PFSK-1 (cell line): ENCODE data around the gene TMEM11.

Source experiments
- FOXP2 ChIP-seq: optimal IDR thresholded peaks from 2 replicates; pipeline ENCODE3; 2011; ENCODE audit warnings: borderline replicate concordance, control low read depth, inconsistent platforms; ENCODE audit not compliant: insufficient read depth; ENCODE audit errors: extremely low read length, extremely low read depth
- POLR2AphosphoS5 ChIP-seq: IDR thresholded peaks from 2 replicates; pipeline ENCODE4 v1.6.1; 2012; ENCODE audit warnings: low read depth, mild to moderate bottlenecking, control low read depth, low read length, moderate library complexity
- SIN3A ChIP-seq: IDR thresholded peaks from 2 replicates; pipeline ENCODE4 v1.6.1; 2012; ENCODE audit warnings: mild to moderate bottlenecking, low read length, moderate library complexity, borderline replicate concordance; ENCODE audit not compliant: insufficient read depth
- TAF1 ChIP-seq: IDR thresholded peaks from 2 replicates; pipeline ENCODE4 v1.6.1; 2012; ENCODE audit warnings: low read length, control low read depth, borderline replicate concordance; ENCODE audit not compliant: insufficient read depth
- TF ChIP-seq, protein P1 (sequence below), 2 experiments: IDR thresholded peaks; 2 replicates each; pipeline versions ENCODE4 v1.6.1 to v1.8.0; 2011 to 2012; ENCODE audit warnings: low read depth in 2 of 2, low read length in 2 of 2, control low read depth in 1 of 2, inconsistent platforms in 1 of 2, mild to moderate bottlenecking in 1 of 2, moderate library complexity in 1 of 2; ENCODE audit not compliant: insufficient read depth in 1 of 2

Gene TMEM11

DNA sequence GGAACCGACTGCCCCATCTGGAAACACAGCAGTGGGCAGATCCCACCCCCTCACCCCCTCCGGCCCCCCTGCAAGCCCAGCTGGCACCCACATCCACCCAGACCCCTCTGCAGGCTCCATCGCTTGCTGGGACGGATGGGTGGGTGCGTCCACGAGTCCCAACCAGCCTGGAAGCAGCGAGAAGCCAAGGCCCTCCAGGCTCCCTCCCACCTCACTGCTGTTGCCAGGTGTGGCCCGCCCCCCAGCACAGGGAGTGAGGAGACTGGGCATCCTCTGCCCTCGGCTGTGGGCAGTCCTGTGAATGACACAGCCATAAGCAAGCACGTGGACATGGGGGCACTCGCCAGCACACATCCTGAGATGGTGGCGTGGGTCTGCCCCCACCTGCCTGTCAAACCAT is 11.4 kb downstream of the TMEM11 start:
- TF ChIP-seq, protein P1, sequence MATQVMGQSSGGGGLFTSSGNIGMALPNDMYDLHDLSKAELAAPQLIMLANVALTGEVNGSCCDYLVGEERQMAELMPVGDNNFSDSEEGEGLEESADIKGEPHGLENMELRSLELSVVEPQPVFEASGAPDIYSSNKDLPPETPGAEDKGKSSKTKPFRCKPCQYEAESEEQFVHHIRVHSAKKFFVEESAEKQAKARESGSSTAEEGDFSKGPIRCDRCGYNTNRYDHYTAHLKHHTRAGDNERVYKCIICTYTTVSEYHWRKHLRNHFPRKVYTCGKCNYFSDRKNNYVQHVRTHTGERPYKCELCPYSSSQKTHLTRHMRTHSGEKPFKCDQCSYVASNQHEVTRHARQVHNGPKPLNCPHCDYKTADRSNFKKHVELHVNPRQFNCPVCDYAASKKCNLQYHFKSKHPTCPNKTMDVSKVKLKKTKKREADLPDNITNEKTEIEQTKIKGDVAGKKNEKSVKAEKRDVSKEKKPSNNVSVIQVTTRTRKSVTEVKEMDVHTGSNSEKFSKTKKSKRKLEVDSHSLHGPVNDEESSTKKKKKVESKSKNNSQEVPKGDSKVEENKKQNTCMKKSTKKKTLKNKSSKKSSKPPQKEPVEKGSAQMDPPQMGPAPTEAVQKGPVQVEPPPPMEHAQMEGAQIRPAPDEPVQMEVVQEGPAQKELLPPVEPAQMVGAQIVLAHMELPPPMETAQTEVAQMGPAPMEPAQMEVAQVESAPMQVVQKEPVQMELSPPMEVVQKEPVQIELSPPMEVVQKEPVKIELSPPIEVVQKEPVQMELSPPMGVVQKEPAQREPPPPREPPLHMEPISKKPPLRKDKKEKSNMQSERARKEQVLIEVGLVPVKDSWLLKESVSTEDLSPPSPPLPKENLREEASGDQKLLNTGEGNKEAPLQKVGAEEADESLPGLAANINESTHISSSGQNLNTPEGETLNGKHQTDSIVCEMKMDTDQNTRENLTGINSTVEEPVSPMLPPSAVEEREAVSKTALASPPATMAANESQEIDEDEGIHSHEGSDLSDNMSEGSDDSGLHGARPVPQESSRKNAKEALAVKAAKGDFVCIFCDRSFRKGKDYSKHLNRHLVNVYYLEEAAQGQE (IDR thresholded peaks at IDR 0.05; ENCODE audit: insufficient read depth in 1 of 2, low read depth in 2 of 2, low read length in 2 of 2), result no peak
- no peak for TF ChIP-seq POLR2AphosphoS5
- TF ChIP-seq TAF1, result no peak
- TF ChIP-seq FOXP2, result no peak
- no peak for TF ChIP-seq SIN3A

DNA sequence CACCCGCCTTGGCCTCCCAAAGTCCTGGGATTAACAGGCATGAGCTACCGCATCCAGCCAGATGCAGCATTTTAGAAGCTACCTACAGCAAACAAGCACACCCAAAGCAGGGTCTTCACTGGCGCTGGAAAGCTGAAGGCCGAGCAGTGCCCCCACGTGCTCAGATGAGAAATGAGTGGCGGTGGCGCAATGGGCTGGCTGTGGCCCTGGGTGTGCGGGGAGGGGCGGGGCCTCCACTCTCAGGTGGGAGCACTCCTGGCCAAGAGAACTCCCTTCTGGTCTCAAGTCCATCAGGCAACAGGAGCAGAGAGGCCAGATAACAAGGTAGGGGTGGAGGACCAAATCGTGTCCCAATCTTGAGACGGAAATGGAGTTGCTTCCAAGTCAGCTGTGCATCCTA is 12.1 kb downstream of the TMEM11 start:
- no peak for TF ChIP-seq FOXP2

DNA sequence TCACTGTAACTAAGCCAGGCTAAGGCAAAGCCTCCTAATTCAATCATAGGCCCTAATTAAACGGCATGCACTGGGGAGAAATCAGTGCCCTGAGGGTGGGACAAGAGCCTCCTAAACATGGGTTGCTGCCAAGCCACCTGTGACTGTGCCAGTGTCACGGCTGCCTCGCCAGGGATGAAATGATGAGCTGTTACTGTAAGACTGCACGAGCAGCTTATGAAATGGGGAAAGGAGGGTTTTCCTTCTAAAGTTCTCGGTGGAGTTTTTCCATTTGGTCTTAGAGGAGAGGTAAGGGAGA is 12.7 kb downstream of the TMEM11 start:
- TF ChIP-seq, protein P1 (IDR thresholded peaks at IDR 0.05; ENCODE audit: insufficient read depth in 1 of 2, low read depth in 2 of 2, low read length in 2 of 2), result no peak
- TF ChIP-seq POLR2AphosphoS5 (no peak), TAF1 (no peak), SIN3A (no peak), FOXP2 (no peak)

DNA sequence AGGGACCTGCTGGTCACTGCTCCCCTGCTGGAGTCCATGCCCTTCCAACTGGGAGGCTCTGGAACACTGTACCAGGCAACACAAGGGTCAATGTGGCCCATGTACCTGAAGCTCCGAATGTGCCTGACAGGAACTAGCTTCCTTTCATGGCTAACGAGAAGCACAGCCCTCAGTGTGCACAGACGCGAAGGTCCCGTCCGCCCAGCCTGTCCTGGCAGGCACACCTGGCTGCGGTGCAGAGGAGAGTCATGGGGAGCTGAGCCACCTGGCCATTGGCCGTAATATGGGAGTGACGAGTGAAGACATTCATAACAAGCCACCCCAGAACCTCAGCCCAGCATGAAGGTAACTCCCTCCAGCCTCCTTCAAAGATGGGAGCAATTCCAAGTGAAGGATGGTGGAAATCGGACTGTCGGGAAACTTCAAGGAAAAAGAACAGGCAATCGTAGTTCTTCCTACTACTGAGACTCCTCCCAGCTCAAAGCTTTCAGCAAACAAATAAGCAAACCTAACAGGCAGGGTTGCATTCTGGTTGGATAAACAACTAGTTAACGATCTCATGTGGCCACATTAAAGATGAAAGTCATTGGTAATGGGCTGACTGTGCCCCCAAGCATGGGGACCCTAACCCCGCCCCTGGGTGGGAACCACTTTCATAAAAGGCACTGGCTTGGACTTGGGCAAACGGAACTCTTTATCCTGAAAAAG is 13.2 kb downstream of the TMEM11 start:
- TF ChIP-seq SIN3A (no peak), FOXP2 (no peak), TAF1 (no peak), POLR2AphosphoS5 (no peak)
- TF ChIP-seq, protein P1 (IDR thresholded peaks at IDR 0.05; ENCODE audit: insufficient read depth in 1 of 2, low read depth in 2 of 2, low read length in 2 of 2), result no peak

DNA sequence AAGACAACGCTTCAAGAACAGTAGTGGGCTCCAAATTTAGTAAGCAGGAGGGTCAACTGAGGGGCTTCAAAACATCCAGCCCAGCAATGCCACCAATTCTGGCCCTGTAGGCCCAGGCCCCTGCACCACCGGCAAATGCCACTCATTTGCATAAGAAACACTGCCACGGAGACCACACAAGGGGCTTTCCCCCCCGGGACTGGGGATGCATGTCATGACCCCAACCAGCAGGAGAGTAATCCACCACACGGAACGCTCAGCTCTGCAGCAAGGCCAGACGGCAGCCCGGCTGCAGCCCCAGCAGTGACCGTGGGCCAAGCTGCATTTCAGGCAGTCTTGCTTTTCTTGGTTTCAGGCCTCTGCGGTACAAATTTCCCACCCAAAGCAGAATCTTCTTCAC is 14.1 kb downstream of the TMEM11 start:
- TF ChIP-seq, protein P1 (IDR thresholded peaks at IDR 0.05; ENCODE audit: insufficient read depth in 1 of 2, low read depth in 2 of 2, low read length in 2 of 2), result no peak
- TF ChIP-seq POLR2AphosphoS5, result no peak
- TF ChIP-seq TAF1, result no peak
- no peak for TF ChIP-seq FOXP2
- no peak for TF ChIP-seq SIN3A
